Activated CD8-positive, alpha-beta memory T cell treated with anti-CD3 and anti-CD28 coated beads, Interleukin-2, amount 10 ng/mL, durations not matched to agents 7 days and 5 days (primary cell): ENCODE results near the gene TRAM2. TPM values are rescaled to one million over a fixed set of nuclear protein-coding genes. Genes with fewer than 3 reads are reported as not detected.

Experiments
- ATAC-seq: fragments of 150-1000 bp; cut with Tn5 transposase; one replicate; pipeline ENCODE4 v1.10.0; 2021; ENCODE audit warnings: moderate library complexity
- CTCF ChIA-PET: fragments of 350-600 bp; sonication (Branson Sonifier 250); formaldehyde crosslinking; loops from one replicate; lab custom pipeline; 2021; ENCODE audit warnings: antibody characterized with exemption; lab: Charles Lee
- DNase-seq: peaks from one replicate; pipeline ENCODE4 v3.0.0-alpha.2; 2020
- H3K27ac Mint-ChIP-seq: one replicate; pipeline ENCODE4 v1.8.0; 2021; ENCODE audit warnings: mild to moderate bottlenecking, mixed read lengths
- H3K27me3 Mint-ChIP-seq: one replicate; pipeline ENCODE4 v1.8.0; 2021; ENCODE audit warnings: mixed read lengths
- H3K36me3 Mint-ChIP-seq: one replicate; pipeline ENCODE4 v1.8.0; 2021; ENCODE audit warnings: mild to moderate bottlenecking, mixed read lengths
- H3K4me1 Mint-ChIP-seq: one replicate; pipeline ENCODE4 v1.8.0; 2021; ENCODE audit warnings: mixed read lengths
- H3K4me3 Mint-ChIP-seq: one replicate; pipeline ENCODE4 v1.8.0; 2021; ENCODE audit warnings: mild to moderate bottlenecking, moderate library complexity, mixed read lengths
- H3K9me3 Mint-ChIP-seq: one replicate; pipeline ENCODE4 v1.8.0; 2022; ENCODE audit warnings: low read depth, mixed read lengths
- total RNA-seq, 2 experiments: library from RNA; stranded (reverse); gene quantifications; one replicate each; pipeline ENCODE4 v1.2.3, GENCODE V29; 2021

TRAM2 gene
- total RNA-seq, 2 experiments from 2014 or later = 1.7 to 2.8 TPM

GRCh38 chr6:52588087-52588709 lies 11.3 kb upstream of the TRAM2 start:
- CTCF ChIA-PET = no interaction called here
- no peaks in the 10 kb centered on the region for H3K4me1 Mint-ChIP-seq
- H3K27ac Mint-ChIP-seq = no peak overlapping the region
- H3K4me3 Mint-ChIP-seq = no peak overlapping the region
- H3K36me3 Mint-ChIP-seq = no peaks in the 10 kb centered on the region
- DNase-seq = no peak
- H3K9me3 Mint-ChIP-seq = no peaks in the 10 kb centered on the region
- H3K27me3 Mint-ChIP-seq = peaks cover 5% of the 10 kb centered on the region
- no peak for ATAC-seq

GRCh38 chr6:52587001-52587400 lies 10.1 kb upstream of the TRAM2 start:
- H3K4me3 Mint-ChIP-seq = no peak overlapping the region
- no peak overlapping the region for H3K27ac Mint-ChIP-seq
- H3K36me3 Mint-ChIP-seq = no peaks in the 10 kb centered on the region
- H3K4me1 Mint-ChIP-seq = no peaks in the 10 kb centered on the region
- DNase-seq (no peak), ATAC-seq (no peak)
- peaks cover 12% of the 10 kb centered on the region for H3K27me3 Mint-ChIP-seq
- H3K9me3 Mint-ChIP-seq = no peaks in the 10 kb centered on the region
- CTCF ChIA-PET = no interaction called here

- peaks cover 25% of the 10 kb centered on the region for H3K27me3 Mint-ChIP-seq
- CTCF ChIA-PET = interaction anchor here (1.2 kb wide), 1 partner anchor 11 kb away, joined by 4 read pairs; no protein-coding TSS in a partner anchor
- ATAC-seq (no peak), DNase-seq (no peak)
- no peaks in the 10 kb centered on the region for H3K36me3 Mint-ChIP-seq
- H3K4me3 Mint-ChIP-seq = no peak overlapping the region
- no peaks in the 10 kb centered on the region for H3K9me3 Mint-ChIP-seq
- no peaks in the 10 kb centered on the region for H3K4me1 Mint-ChIP-seq
- no peak overlapping the region for H3K27ac Mint-ChIP-seq
Observed at GRCh38 chr6:52584203-52584602, 7.3 kb upstream of the TRAM2 start.

GRCh38 chr6:52582996-52583395 lies 6.1 kb upstream of the TRAM2 start:
- ATAC-seq (no peak), DNase-seq (no peak)
- CTCF ChIA-PET = interaction anchor here (1.2 kb wide), 1 partner anchor 12 kb away, joined by 4 read pairs; no protein-coding TSS in a partner anchor
- H3K36me3 Mint-ChIP-seq = no peaks in the 10 kb centered on the region
- H3K27ac Mint-ChIP-seq = no peak overlapping the region
- no peaks in the 10 kb centered on the region for H3K9me3 Mint-ChIP-seq
- peaks cover 2% of the 10 kb centered on the region for H3K4me1 Mint-ChIP-seq
- H3K4me3 Mint-ChIP-seq = no peak overlapping the region
- H3K27me3 Mint-ChIP-seq = peaks cover 28% of the 10 kb centered on the region

- CTCF ChIA-PET = no interaction called here
- no peak for ATAC-seq
- H3K4me3 Mint-ChIP-seq = no peak overlapping the region
- no peak overlapping the region for H3K27ac Mint-ChIP-seq
- H3K4me1 Mint-ChIP-seq = peaks cover 4% of the 10 kb centered on the region
- H3K27me3 Mint-ChIP-seq = peaks cover 30% of the 10 kb centered on the region
- H3K36me3 Mint-ChIP-seq = no peaks in the 10 kb centered on the region
- H3K9me3 Mint-ChIP-seq = no peaks in the 10 kb centered on the region
- DNase-seq = no peak
Observed at GRCh38 chr6:52582446-52582845, 5.6 kb upstream of the TRAM2 start.

GRCh38 chr6:52580905-52581304 lies 4.0 kb upstream of the TRAM2 start:
- Mint-ChIP-seq H3K27me3 (peaks cover 33% of the 10 kb centered on the region), H3K36me3 (no peaks in the 10 kb centered on the region), H3K4me3 (no peak overlapping the region), H3K27ac (no peak overlapping the region), H3K9me3 (no peaks in the 10 kb centered on the region), H3K4me1 (peaks cover 13% of the 10 kb centered on the region)
- ATAC-seq = no peak
- no peak for DNase-seq
- CTCF ChIA-PET = no interaction called here

GRCh38 chr6:52579006-52579660 lies 2.3 kb upstream of the TRAM2 start:
- no peak overlapping the region for H3K4me3 Mint-ChIP-seq
- H3K9me3 Mint-ChIP-seq = no peaks in the 10 kb centered on the region
- ATAC-seq (no peak), DNase-seq (no peak)
- peaks cover 31% of the 10 kb centered on the region for H3K4me1 Mint-ChIP-seq
- H3K36me3 Mint-ChIP-seq = peaks cover 2% of the 10 kb centered on the region
- peaks cover 42% of the 10 kb centered on the region for H3K27me3 Mint-ChIP-seq
- CTCF ChIA-PET = interaction anchor here (1.0 to 1.3 kb wide), 2 partner anchors 13 to 16 kb away, joined by 3 to 5 read pairs; no protein-coding TSS in a partner anchor
- H3K27ac Mint-ChIP-seq = no peak overlapping the region

- peaks cover 2% of the 10 kb centered on the region for H3K36me3 Mint-ChIP-seq
- H3K27ac Mint-ChIP-seq = no peak overlapping the region
- ATAC-seq (no peak), DNase-seq (no peak)
- H3K9me3 Mint-ChIP-seq = no peaks in the 10 kb centered on the region
- peaks cover 36% of the 10 kb centered on the region for H3K4me1 Mint-ChIP-seq
- H3K27me3 Mint-ChIP-seq = peaks cover 42% of the 10 kb centered on the region
- CTCF ChIA-PET = interaction anchor here (0.9 to 3.8 kb wide), 7 partner anchors 12 to 162 kb away, joined by 3 to 26 read pairs (median 5); no protein-coding TSS in a partner anchor
- peak overlapping the region; percentile 69 for H3K4me3 Mint-ChIP-seq
Observed at GRCh38 chr6:52577778-52578463, 1.1 kb upstream of the TRAM2 start.

GRCh38 chr6:52576392-52577021 lies 353 bp downstream of the TRAM2 start:
- H3K4me1 Mint-ChIP-seq = peaks cover 39% of the 10 kb centered on the region
- DNase-seq (peak; percentile 79), ATAC-seq (peak; percentile 63)
- H3K9me3 Mint-ChIP-seq = no peaks in the 10 kb centered on the region
- CTCF ChIA-PET = interaction anchor here (0.7 to 3.8 kb wide), 22 partner anchors 13 to 214 kb away, joined by 3 to 26 read pairs (median 4); partner anchors contain the start of gene PAQR8
- peak overlapping the region; percentile 35 for H3K27ac Mint-ChIP-seq
- peaks cover 2% of the 10 kb centered on the region for H3K36me3 Mint-ChIP-seq
- peak overlapping the region; percentile 72 for H3K4me3 Mint-ChIP-seq
- peaks cover 35% of the 10 kb centered on the region for H3K27me3 Mint-ChIP-seq

GRCh38 chr6:52576054-52576391 lies 837 bp downstream of the TRAM2 start:
- CTCF ChIA-PET = interaction anchor here (0.7 to 3.8 kb wide), 20 partner anchors 13 to 214 kb away, joined by 3 to 26 read pairs (median 4); partner anchors contain the start of gene PAQR8
- peaks cover 2% of the 10 kb centered on the region for H3K36me3 Mint-ChIP-seq
- DNase-seq (no peak), ATAC-seq (no peak)
- H3K4me3 Mint-ChIP-seq = peak overlapping the region; percentile 72
- no peaks in the 10 kb centered on the region for H3K9me3 Mint-ChIP-seq
- peaks cover 34% of the 10 kb centered on the region for H3K27me3 Mint-ChIP-seq
- H3K27ac Mint-ChIP-seq = no peak overlapping the region
- peaks cover 39% of the 10 kb centered on the region for H3K4me1 Mint-ChIP-seq

- ATAC-seq (no peak), DNase-seq (no peak)
- H3K36me3 Mint-ChIP-seq = peaks cover 2% of the 10 kb centered on the region
- H3K9me3 Mint-ChIP-seq = no peaks in the 10 kb centered on the region
- H3K4me1 Mint-ChIP-seq = peaks cover 39% of the 10 kb centered on the region
- peaks cover 29% of the 10 kb centered on the region for H3K27me3 Mint-ChIP-seq
- H3K4me3 Mint-ChIP-seq = peak overlapping the region; percentile 72
- CTCF ChIA-PET = interaction anchor here (0.7 to 3.8 kb wide), 19 partner anchors 12 to 420 kb away, joined by 3 to 26 read pairs (median 4); no protein-coding TSS in a partner anchor
- no peak overlapping the region for H3K27ac Mint-ChIP-seq
Observed at GRCh38 chr6:52575502-52575892, 1.4 kb downstream of the TRAM2 start.

GRCh38 chr6:52574709-52575501 lies 2.0 kb downstream of the TRAM2 start:
- peak overlapping the region; percentile 27 for H3K27ac Mint-ChIP-seq
- H3K9me3 Mint-ChIP-seq = no peaks in the 10 kb centered on the region
- peaks cover 2% of the 10 kb centered on the region for H3K36me3 Mint-ChIP-seq
- ATAC-seq (peak; percentile 55), DNase-seq (peak; percentile 87)
- peak overlapping the region; percentile 72 for H3K4me3 Mint-ChIP-seq
- peaks cover 28% of the 10 kb centered on the region for H3K27me3 Mint-ChIP-seq
- CTCF ChIA-PET = interaction anchor here (0.7 to 3.8 kb wide), 10 partner anchors 21 to 421 kb away, joined by 3 to 26 read pairs (median 4); no protein-coding TSS in a partner anchor
- peaks cover 39% of the 10 kb centered on the region for H3K4me1 Mint-ChIP-seq
